DOHH2 (cell line): ENCODE results near the gene FN1.

Experiments
- H3F3A ChIP-seq: fragments of 200-600 bp; sonication (generic), shearing (Covaris generic); 2 replicates; pipeline ENCODE4 v1.6.0; 2016; ENCODE audit warnings: antibody characterized with exemption, mild to moderate bottlenecking; ENCODE audit not compliant: control insufficient read depth, insufficient read depth
- H3K27ac ChIP-seq: fragments of 200-600 bp; sonication (generic); 2 replicates; pipeline ENCODE4 v1.5.1; 2014; ENCODE audit warnings: low read depth, mild to moderate bottlenecking, low read length, moderate library complexity
- H3K27me3 ChIP-seq: fragments of 200-600 bp; sonication (generic); 2 replicates; pipeline ENCODE4 v1.6.1; 2014; ENCODE audit warnings: mild to moderate bottlenecking, low read length, mixed read lengths; ENCODE audit not compliant: control insufficient read depth
- H3K36me3 ChIP-seq: fragments of 200-600 bp; sonication (generic); 2 replicates; pipeline ENCODE4 v1.6.1; 2014; ENCODE audit warnings: mild to moderate bottlenecking, low read length, moderate library complexity, mixed read lengths; ENCODE audit not compliant: control insufficient read depth
- H3K4me1 ChIP-seq: fragments of 200-600 bp; sonication (generic); 2 replicates; pipeline ENCODE4 v1.6.1; 2014; ENCODE audit warnings: mild to moderate bottlenecking, low read length, mixed read lengths; ENCODE audit not compliant: control insufficient read depth
- H3K4me2 ChIP-seq: fragments of 200-600 bp; sonication (generic); 2 replicates; pipeline ENCODE4 v1.6.0; 2014; ENCODE audit warnings: mild to moderate bottlenecking, low read length, moderate library complexity
- H3K4me3 ChIP-seq: fragments of 200-600 bp; sonication (generic); 2 replicates; pipeline ENCODE4 v1.5.1; 2014; ENCODE audit warnings: mild to moderate bottlenecking, low read length, mixed read lengths
- H3K79me2 ChIP-seq: fragments of 200-600 bp; sonication (generic); 2 replicates; pipeline ENCODE4 v1.6.1; 2014; ENCODE audit warnings: mild to moderate bottlenecking, low read length, mixed read lengths; ENCODE audit not compliant: control insufficient read depth
- H3K9me2 ChIP-seq: fragments of 200-600 bp; sonication (generic); replicated peaks from 2 replicates; pipeline ENCODE4 v1.6.1; 2014; ENCODE audit warnings: mild to moderate bottlenecking, low read length, mixed read lengths; ENCODE audit not compliant: control insufficient read depth
- H3K9me3 ChIP-seq: fragments of 200-600 bp; sonication (generic); 2 replicates; pipeline ENCODE4 v1.6.1; 2014; ENCODE audit warnings: antibody characterized with exemption, low read length, mixed read lengths; ENCODE audit not compliant: control insufficient read depth, insufficient read depth
- H4K20me1 ChIP-seq: fragments of 200-600 bp; sonication (generic); 2 replicates; pipeline ENCODE4 v1.6.0; 2014; ENCODE audit warnings: low read depth, mild to moderate bottlenecking, antibody characterized with exemption, low read length, moderate library complexity; ENCODE audit not compliant: control insufficient read depth, insufficient read depth
- CTCF ChIP-seq: fragments of 200-600 bp; sonication (generic); IDR thresholded peaks from one replicate; pipeline ENCODE4 v1.5.1; 2014; ENCODE audit warnings: antibody characterized with exemption, mild to moderate bottlenecking, low read depth, low read length; ENCODE audit not compliant: poor library complexity, severe bottlenecking
- EZH2phosphoT487 ChIP-seq: fragments of 200-600 bp; sonication (generic); IDR thresholded peaks from 2 replicates; pipeline ENCODE4 v1.6.1; 2017; ENCODE audit warnings: borderline replicate concordance, mild to moderate bottlenecking, antibody characterized with exemption, low read length, moderate library complexity, mixed read lengths

FN1 gene

GRCh38 chr2:215371915-215372897 is 63.7 kb downstream of the FN1 start:
- Histone ChIP-seq H3F3A (no peaks in the 10 kb centered on the region), H3K4me2 (no peak overlapping the region), H3K9me2 (no peaks in the 10 kb centered on the region), H3K4me3 (no peak overlapping the region), H3K79me2 (no peaks in the 10 kb centered on the region), H3K4me1 (no peaks in the 10 kb centered on the region), H3K9me3 (no peaks in the 10 kb centered on the region), H4K20me1 (no peaks in the 10 kb centered on the region), H3K27ac (no peak overlapping the region), H3K27me3 (no peaks in the 10 kb centered on the region), H3K36me3 (peaks cover 4% of the 10 kb centered on the region; the same call in 1 of the 2 replicates)
- TF ChIP-seq EZH2phosphoT487, result no peak
- TF ChIP-seq CTCF, result no peak

- H3K9me2 ChIP-seq, result no peaks in the 10 kb centered on the region
- no peaks in the 10 kb centered on the region for H4K20me1 ChIP-seq
- H3K36me3 ChIP-seq, result peaks cover 8% of the 10 kb centered on the region; the same call in 1 of the 2 replicates
- H3K27me3 ChIP-seq, result no peaks in the 10 kb centered on the region
- no peaks in the 10 kb centered on the region for H3F3A ChIP-seq
- H3K4me1 ChIP-seq, result no peaks in the 10 kb centered on the region
- H3K4me2 ChIP-seq, result no peak overlapping the region
- TF ChIP-seq CTCF (no peak), EZH2phosphoT487 (no peak)
- no peaks in the 10 kb centered on the region for H3K9me3 ChIP-seq
- H3K79me2 ChIP-seq, result no peaks in the 10 kb centered on the region
- no peak overlapping the region for H3K27ac ChIP-seq
- H3K4me3 ChIP-seq, result no peak overlapping the region
Measured at GRCh38 chr2:215370112-215370965, 65.5 kb downstream of the FN1 start.

- peaks cover 15% of the 10 kb centered on the region; the same call in 1 of the 2 replicates for H3K36me3 ChIP-seq
- no peak overlapping the region for H3K27ac ChIP-seq
- no peaks in the 10 kb centered on the region for H3K4me1 ChIP-seq
- H3K4me3 ChIP-seq, result no peak overlapping the region
- TF ChIP-seq CTCF (no peak), EZH2phosphoT487 (no peak)
- no peaks in the 10 kb centered on the region for H3F3A ChIP-seq
- no peaks in the 10 kb centered on the region for H3K9me3 ChIP-seq
- H3K79me2 ChIP-seq, result no peaks in the 10 kb centered on the region
- H4K20me1 ChIP-seq, result no peaks in the 10 kb centered on the region
- H3K27me3 ChIP-seq, result no peaks in the 10 kb centered on the region
- no peaks in the 10 kb centered on the region for H3K9me2 ChIP-seq
- no peak overlapping the region for H3K4me2 ChIP-seq
Measured at GRCh38 chr2:215369181-215369760, 66.6 kb downstream of the FN1 start.
